Stomach (tissue), 4 donors: ENCODE measurements around the gene IRAK1.

Experiments
- CTCF ChIP-seq, 7 experiments: fragments of 450-650 bp in 4 of 7; fragments of 200-600 bp in 3 of 7; sonication (generic) in 3 of 7; IDR thresholded peaks; one replicate each; pipeline ENCODE4 v1.5.1; 2016 to 2019; ENCODE audit warnings: antibody characterized with exemption in 7 of 7, control low read depth in 2 of 7, mild to moderate bottlenecking in 1 of 7
- EP300 ChIP-seq: sonication (generic); formaldehyde crosslinking; IDR thresholded peaks from one replicate; pipeline ENCODE4 v1.6.1; 2017; ENCODE audit warnings: antibody characterized with exemption
- POLR2A ChIP-seq, 4 donors: fragments of 450-650 bp; IDR thresholded peaks; one replicate each; pipeline ENCODE4 v1.6.1; 2016; ENCODE audit warnings: antibody characterized with exemption in 4 of 4, control low read depth in 2 of 4, mild to moderate bottlenecking in 1 of 4, moderate library complexity in 1 of 4
- POLR2AphosphoS5 ChIP-seq, 3 donors: sonication (generic); formaldehyde crosslinking; IDR thresholded peaks; one replicate each; pipeline ENCODE4 v1.6.1; 2016; ENCODE audit warnings: antibody characterized with exemption in 3 of 3

- TF ChIP-seq EP300 (no peak), CTCF (IDR thresholded peaks at IDR 0.05) (no peak), POLR2A (IDR thresholded peaks at IDR 0.05) (no peak), POLR2AphosphoS5 (IDR thresholded peaks at IDR 0.05) (no peak)
Measured at GRCh38 chrX:154015581-154016264, 4.0 kb downstream of the IRAK1 start.
